NT2/D1 (cell line): Measurements from ENCODE around the gene CDH4.

Source experiments
- YY1 ChIP-seq: IDR thresholded peaks from 2 replicates; pipeline ENCODE4 v1.6.1; 2011; ENCODE audit not compliant: insufficient read length, insufficient read depth
- ZNF274 ChIP-seq: IDR thresholded peaks from 2 replicates; pipeline ENCODE4 v1.6.1; 2011; ENCODE audit warnings: mild to moderate bottlenecking, low read depth, low read length

GRCh38 chr20:61929561-61929960 is 677.5 kb downstream of the CDH4 start:
- TF ChIP-seq YY1 (no peak), ZNF274 (no peak)
